PC-9 (cell line): ENCODE data around the gene ZNF460. TPM values are rescaled to one million over a fixed set of nuclear protein-coding genes. Genes with fewer than 3 reads are reported as not detected.

Experiments
- BruUV-seq: library from RNA; stranded (reverse); fragments of 400-500 nt; replicated peaks from 2 replicates; lab custom pipeline; 2021; lab: Mats Ljungman, UMichigan
- CTCF ChIA-PET: fragments of 300-600 bp; sonication (Branson Sonifier 250); formaldehyde crosslinking; loops from one replicate; lab custom pipeline; 2022; ENCODE audit warnings: antibody characterized with exemption; lab: Charles Lee
- POLR2A ChIA-PET: fragments of 300-600 bp; sonication (Branson Sonifier 250); formaldehyde crosslinking; loops from one replicate; lab custom pipeline; 2022; ENCODE audit warnings: antibody characterized with exemption; ENCODE audit not compliant: unreplicated experiment; lab: Charles Lee
- DNase-seq, 2 experiments: peaks; one replicate each; pipeline versions ENCODE4 v3.0.0 to v3.0.0-alpha.2; 2015 to 2022; ENCODE audit warnings: mixed read lengths in 1 of 2
- H2AFZ ChIP-seq: fragments of 200-600 bp; sonication (generic); 2 replicates; pipeline ENCODE4 v1.8.1; 2017; ENCODE audit warnings: antibody characterized with exemption
- H3F3A ChIP-seq: fragments of 200-600 bp; sonication (generic); 2 replicates; pipeline ENCODE4 v1.8.1; 2017; ENCODE audit warnings: antibody characterized with exemption, mild to moderate bottlenecking, low read depth; ENCODE audit not compliant: insufficient read depth
- H3K27ac ChIP-seq: fragments of 200-600 bp; sonication (generic); 2 replicates; pipeline ENCODE4 v1.6.1; 2016; ENCODE audit warnings: mixed run types
- H3K27me3 ChIP-seq: fragments of 200-600 bp; sonication (generic); 2 replicates; pipeline ENCODE4 v1.6.1; 2016; ENCODE audit warnings: low read depth, mixed run types; ENCODE audit not compliant: insufficient read depth
- H3K36me3 ChIP-seq: fragments of 200-600 bp; sonication (generic); 2 replicates; pipeline ENCODE4 v1.6.1; 2016; ENCODE audit warnings: low read depth, mixed run types
- H3K4me1 ChIP-seq: fragments of 200-600 bp; sonication (generic); replicated peaks from 2 replicates; pipeline ENCODE4 v1.6.1; 2016; ENCODE audit warnings: mixed run types; ENCODE audit not compliant: insufficient read depth
- H3K4me2 ChIP-seq: fragments of 200-600 bp; sonication (generic); 2 replicates; pipeline ENCODE4 v1.6.1; 2017; ENCODE audit warnings: mixed run types
- H3K4me3 ChIP-seq: fragments of 200-600 bp; sonication (generic); 2 replicates; pipeline ENCODE4 v1.6.1; 2016; ENCODE audit warnings: mixed run types
- H3K79me2 ChIP-seq: fragments of 200-600 bp; sonication (generic); 2 replicates; pipeline ENCODE4 v1.6.1; 2017; ENCODE audit warnings: low read depth, mixed run types
- H3K9me2 ChIP-seq: fragments of 200-600 bp; sonication (generic); 2 replicates; pipeline ENCODE4 v1.8.1; 2017; ENCODE audit warnings: mild to moderate bottlenecking; ENCODE audit not compliant: insufficient read depth
- H3K9me3 ChIP-seq: fragments of 200-600 bp; sonication (generic); 2 replicates; pipeline ENCODE4 v1.8.1; 2016; ENCODE audit warnings: low read depth; ENCODE audit not compliant: insufficient read depth
- H4K20me1 ChIP-seq: fragments of 200-600 bp; sonication (generic); 2 replicates; pipeline ENCODE4 v1.8.1; 2017; ENCODE audit not compliant: insufficient read depth
- EZH2 ChIP-seq: fragments of 200-600 bp; sonication (generic); IDR thresholded peaks from 2 replicates; pipeline ENCODE4 v1.8.0; 2017; ENCODE audit warnings: antibody characterized with exemption, low read depth
- intact Hi-C: fragments of 100-400 bp; cut with micrococcal nuclease; formaldehyde crosslinking; loops from one replicate; pipeline ENCODE4 v1.10.0; 2022; ENCODE audit not compliant: unreplicated experiment
- total RNA-seq: library from RNA; stranded (reverse); gene quantifications from 2 replicates; pipeline ENCODE4 v1.2.3, GENCODE V29; 2021
- TF ChIP-seq, protein P1 (sequence below): fragments of 200-600 bp; sonication (generic); conservative IDR thresholded peaks from 2 replicates; pipeline ENCODE4 v1.6.1; 2017; ENCODE audit warnings: mixed run types, antibody characterized with exemption, mild to moderate bottlenecking, moderate library complexity

The ZNF460 gene
- total RNA-seq, 1 experiment from 2014 or later: 84.0 TPM

DNA sequence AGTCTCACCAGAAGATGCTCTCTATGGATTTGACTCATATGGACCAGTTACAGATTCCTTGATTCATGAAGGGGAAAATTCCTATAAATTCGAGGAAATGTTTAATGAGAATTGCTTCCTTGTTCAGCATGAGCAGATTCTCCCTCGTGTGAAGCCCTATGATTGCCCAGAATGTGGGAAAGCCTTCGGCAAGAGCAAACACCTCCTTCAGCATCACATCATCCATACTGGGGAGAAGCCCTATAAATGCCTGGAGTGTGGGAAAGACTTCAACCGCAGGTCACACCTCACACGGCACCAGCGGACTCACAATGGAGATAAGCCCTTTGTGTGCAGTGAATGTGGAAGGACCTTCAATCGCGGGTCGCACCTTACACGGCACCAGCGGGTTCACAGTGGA lies 10.7 kb downstream of the ZNF460 start:
- no peak overlapping the region for H3K27ac ChIP-seq
- no peaks in the 10 kb centered on the region for H3K4me1 ChIP-seq
- intact Hi-C loops: no loop called here
- peak in 1 of 2 experiments; percentile 9 for DNase-seq
- H3K79me2 ChIP-seq: peaks cover 92% of the 10 kb centered on the region
- H3K27me3 ChIP-seq: no peaks in the 10 kb centered on the region
- H3K9me2 ChIP-seq: no peaks in the 10 kb centered on the region
- BruUV-seq: no TSS peak
- TF ChIP-seq, protein P1, sequence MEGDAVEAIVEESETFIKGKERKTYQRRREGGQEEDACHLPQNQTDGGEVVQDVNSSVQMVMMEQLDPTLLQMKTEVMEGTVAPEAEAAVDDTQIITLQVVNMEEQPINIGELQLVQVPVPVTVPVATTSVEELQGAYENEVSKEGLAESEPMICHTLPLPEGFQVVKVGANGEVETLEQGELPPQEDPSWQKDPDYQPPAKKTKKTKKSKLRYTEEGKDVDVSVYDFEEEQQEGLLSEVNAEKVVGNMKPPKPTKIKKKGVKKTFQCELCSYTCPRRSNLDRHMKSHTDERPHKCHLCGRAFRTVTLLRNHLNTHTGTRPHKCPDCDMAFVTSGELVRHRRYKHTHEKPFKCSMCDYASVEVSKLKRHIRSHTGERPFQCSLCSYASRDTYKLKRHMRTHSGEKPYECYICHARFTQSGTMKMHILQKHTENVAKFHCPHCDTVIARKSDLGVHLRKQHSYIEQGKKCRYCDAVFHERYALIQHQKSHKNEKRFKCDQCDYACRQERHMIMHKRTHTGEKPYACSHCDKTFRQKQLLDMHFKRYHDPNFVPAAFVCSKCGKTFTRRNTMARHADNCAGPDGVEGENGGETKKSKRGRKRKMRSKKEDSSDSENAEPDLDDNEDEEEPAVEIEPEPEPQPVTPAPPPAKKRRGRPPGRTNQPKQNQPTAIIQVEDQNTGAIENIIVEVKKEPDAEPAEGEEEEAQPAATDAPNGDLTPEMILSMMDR: no peak
- no peak for TF ChIP-seq EZH2
- H3K4me2 ChIP-seq: no peak overlapping the region
- peaks cover 88% of the 10 kb centered on the region for H3K36me3 ChIP-seq
- POLR2A ChIA-PET: no interaction called here
- no peak overlapping the region for H2AFZ ChIP-seq
- H4K20me1 ChIP-seq: peaks cover 64% of the 10 kb centered on the region
- H3F3A ChIP-seq: peaks cover 15% of the 10 kb centered on the region; the same call in 1 of the 2 replicates
- CTCF ChIA-PET: no interaction called here
- peaks cover 13% of the 10 kb centered on the region; the same call in 1 of the 2 replicates for H3K9me3 ChIP-seq
- no peak overlapping the region for H3K4me3 ChIP-seq

- Histone ChIP-seq H3K79me2 (peaks cover 90% of the 10 kb centered on the region), H3K36me3 (peaks cover 75% of the 10 kb centered on the region), H3K9me2 (no peaks in the 10 kb centered on the region), H4K20me1 (peaks cover 59% of the 10 kb centered on the region), H3F3A (peaks cover 15% of the 10 kb centered on the region; the same call in 1 of the 2 replicates), H3K4me2 (no peak overlapping the region), H3K27me3 (no peaks in the 10 kb centered on the region), H3K4me1 (no peaks in the 10 kb centered on the region), H3K9me3 (peaks cover 13% of the 10 kb centered on the region; the same call in 1 of the 2 replicates), H3K4me3 (no peak overlapping the region), H2AFZ (no peak overlapping the region), H3K27ac (no peak overlapping the region)
- intact Hi-C loops: no loop called here
- TF ChIP-seq EZH2: no peak
- TF ChIP-seq, protein P1: no peak
- ChIA-PET POLR2A (no interaction called here), CTCF (no interaction called here)
- BruUV-seq: no TSS peak
- no peak for DNase-seq
Observed at GRCh38 chr19:57292547-57292946, 12.3 kb downstream of the ZNF460 start.

DNA sequence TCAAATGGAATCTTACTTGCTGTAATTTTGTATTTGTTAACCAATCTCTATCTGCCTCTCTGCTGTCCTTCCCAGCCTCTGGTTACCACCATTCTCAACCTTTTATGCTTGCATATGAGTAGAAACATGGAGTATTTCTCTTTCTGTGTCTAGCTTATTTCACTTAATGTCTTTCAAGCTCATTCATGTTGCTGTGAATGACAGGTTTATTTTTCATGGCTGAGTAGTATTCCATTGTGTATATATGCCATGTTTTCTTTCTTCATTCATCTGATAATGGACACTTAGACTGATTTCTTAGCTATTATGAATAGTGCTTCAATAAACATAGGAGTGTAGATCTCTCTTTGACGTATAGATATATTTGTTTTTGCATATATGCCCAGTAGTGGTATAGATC lies 13.4 kb downstream of the ZNF460 start:
- Histone ChIP-seq H2AFZ (no peak overlapping the region), H3F3A (peaks cover 15% of the 10 kb centered on the region; the same call in 1 of the 2 replicates), H3K4me1 (no peaks in the 10 kb centered on the region), H3K4me2 (no peak overlapping the region), H3K9me3 (peaks cover 13% of the 10 kb centered on the region; the same call in 1 of the 2 replicates), H3K4me3 (no peak overlapping the region), H3K27me3 (no peaks in the 10 kb centered on the region), H3K27ac (no peak overlapping the region), H3K9me2 (no peaks in the 10 kb centered on the region), H3K79me2 (peaks cover 88% of the 10 kb centered on the region), H4K20me1 (peaks cover 58% of the 10 kb centered on the region), H3K36me3 (peaks cover 70% of the 10 kb centered on the region)
- DNase-seq: peak in 1 of 2 experiments; percentile 26
- no TSS peak for BruUV-seq
- CTCF ChIA-PET: no interaction called here
- POLR2A ChIA-PET: interaction anchor here (0.6 kb wide), 1 partner anchor 149 kb away, joined by 6 read pairs; no protein-coding TSS in a partner anchor
- TF ChIP-seq, protein P1: no peak
- TF ChIP-seq EZH2: no peak
- intact Hi-C loops: no loop called here
